Mucosa of rectum (tissue), 2 donors: ENCODE results near the gene TEX12.
"Not testable (repeated sequence)": the region's sequence is repeated elsewhere in the genome, so short reads cannot be mapped to it uniquely, and the experiment has no call there.

Experiments used
- H3K27ac ChIP-seq, 2 donors: one replicate each; pipeline ENCODE4 v1.7.0; 2013; ENCODE audit warnings: inconsistent platforms in 2 of 2, low read depth in 2 of 2, low read length in 2 of 2
- H3K27me3 ChIP-seq, 2 donors: one replicate each; pipeline ENCODE4 v1.7.0; 2013; ENCODE audit warnings: low read length in 2 of 2; ENCODE audit not compliant: control insufficient read depth in 2 of 2, insufficient read depth in 2 of 2
- H3K36me3 ChIP-seq, 2 donors: one replicate each; pipeline ENCODE4 v1.7.0; 2013; ENCODE audit warnings: low read length in 2 of 2; ENCODE audit not compliant: control insufficient read depth in 2 of 2, insufficient read depth in 2 of 2
- H3K4me1 ChIP-seq, 2 donors: one replicate each; pipeline ENCODE4 v1.7.0; 2013; ENCODE audit warnings: low read length in 2 of 2, mild to moderate bottlenecking in 1 of 2; ENCODE audit not compliant: control insufficient read depth in 2 of 2, insufficient read depth in 2 of 2
- H3K4me3 ChIP-seq, 2 donors: one replicate each; pipeline ENCODE4 v1.7.0; 2013; ENCODE audit warnings: low read length in 2 of 2
- H3K9ac ChIP-seq, 2 donors: one replicate each; pipeline ENCODE4 v1.7.0; 2013; ENCODE audit warnings: low read length in 2 of 2, low read depth in 1 of 2, mild to moderate bottlenecking in 1 of 2
- H3K9me3 ChIP-seq, 2 donors: one replicate each; pipeline ENCODE4 v1.7.0; 2013; ENCODE audit warnings: low read length in 2 of 2; ENCODE audit not compliant: control insufficient read depth in 2 of 2
- donor health status: healthy.
- donor health status: Normal muscosa, but diverticular disease.

The TEX12 gene

GRCh38 chr11:112178428-112178827 lies 11.3 kb downstream of the TEX12 start:
- Histone ChIP-seq H3K27me3 (peaks cover 0 to 3% of the 10 kb centered on the region in 2 donors), H3K9ac (no peak overlapping the region), H3K36me3 (no peaks in the 10 kb centered on the region), H3K4me1 (peaks cover 6% of the 10 kb centered on the region in 2 donors), H3K9me3 (no peaks in the 10 kb centered on the region), H3K4me3 (no peak overlapping the region), H3K27ac (no peak overlapping the region)

- Histone ChIP-seq H3K9ac (no peak overlapping the region), H3K36me3 (no peaks in the 10 kb centered on the region), H3K4me3 (no peak overlapping the region), H3K9me3 (no peaks in the 10 kb centered on the region), H3K27ac (no peak overlapping the region), H3K27me3 (peaks cover 0 to 3% of the 10 kb centered on the region in 2 donors), H3K4me1 (peaks cover 6% of the 10 kb centered on the region in 2 donors)
Observed at GRCh38 chr11:112178936-112179335, 11.8 kb downstream of the TEX12 start.

- no peaks in the 10 kb centered on the region for H3K36me3 ChIP-seq
- H3K9me3 ChIP-seq: no peaks in the 10 kb centered on the region
- no peak overlapping the region for H3K9ac ChIP-seq
- H3K27me3 ChIP-seq: peaks cover 0 to 3% of the 10 kb centered on the region in 2 donors
- H3K27ac ChIP-seq: no peak overlapping the region
- no peak overlapping the region for H3K4me3 ChIP-seq
- H3K4me1 ChIP-seq: peaks cover 6% of the 10 kb centered on the region in 2 donors
Observed at GRCh38 chr11:112179601-112180000, 12.4 kb downstream of the TEX12 start.

- no peak overlapping the region for H3K27ac ChIP-seq
- no peaks in the 10 kb centered on the region for H3K4me1 ChIP-seq
Observed at GRCh38 chr11:112182867-112183266, 15.7 kb downstream of the TEX12 start.

GRCh38 chr11:112185883-112186282 lies 18.7 kb downstream of the TEX12 start:
- no peaks in the 10 kb centered on the region for H3K9me3 ChIP-seq

More at GRCh38 chr11:112182867-112183266, 15.7 kb downstream of the TEX12 start:
- no peaks in the 10 kb centered on the region for H3K9me3 ChIP-seq
- H3K4me3 ChIP-seq: no peak overlapping the region
- H3K36me3 ChIP-seq: no peaks in the 10 kb centered on the region
- no peaks in the 10 kb centered on the region for H3K27me3 ChIP-seq
- H3K9ac ChIP-seq: no peak overlapping the region

GRCh38 chr11:112186304-112186703 lies 19.1 kb downstream of the TEX12 start:
- no peaks in the 10 kb centered on the region for H3K9me3 ChIP-seq
- no peak overlapping the region for H3K27ac ChIP-seq
- no peak overlapping the region for H3K9ac ChIP-seq
- no peak overlapping the region for H3K4me3 ChIP-seq
- H3K4me1 ChIP-seq: no peaks in the 10 kb centered on the region
- no peaks in the 10 kb centered on the region for H3K36me3 ChIP-seq
- no peaks in the 10 kb centered on the region for H3K27me3 ChIP-seq

More at GRCh38 chr11:112185883-112186282, 18.7 kb downstream of the TEX12 start:
- no peaks in the 10 kb centered on the region for H3K4me1 ChIP-seq
- H3K36me3 ChIP-seq: no peaks in the 10 kb centered on the region
- no peak overlapping the region for H3K4me3 ChIP-seq
- H3K27me3 ChIP-seq: no peaks in the 10 kb centered on the region
- no peak overlapping the region for H3K9ac ChIP-seq
- H3K27ac ChIP-seq: no peak overlapping the region

- H3K9me3 ChIP-seq, H3K4me3 ChIP-seq, H3K9ac ChIP-seq, H3K36me3 ChIP-seq, H3K27me3 ChIP-seq, H3K27ac ChIP-seq, H3K4me1 ChIP-seq: not testable (repeated sequence)
Observed at GRCh38 chr11:112195113-112195512, 27.9 kb downstream of the TEX12 start.

GRCh38 chr11:112195951-112196351 lies 28.8 kb downstream of the TEX12 start:
- Histone ChIP-seq H3K4me3 (no peak overlapping the region), H3K9ac (no peak overlapping the region), H3K27me3 (no peaks in the 10 kb centered on the region), H3K4me1 (no peaks in the 10 kb centered on the region), H3K9me3 (no peaks in the 10 kb centered on the region), H3K36me3 (no peaks in the 10 kb centered on the region), H3K27ac (no peak overlapping the region)

- Histone ChIP-seq H3K4me1 (no peaks in the 10 kb centered on the region), H3K9me3 (no peaks in the 10 kb centered on the region), H3K4me3 (no peak overlapping the region), H3K36me3 (no peaks in the 10 kb centered on the region), H3K27ac (no peak overlapping the region), H3K27me3 (no peaks in the 10 kb centered on the region), H3K9ac (no peak overlapping the region)
Observed at GRCh38 chr11:112196519-112197087, 29.4 kb downstream of the TEX12 start.

GRCh38 chr11:112199101-112199500 lies 31.9 kb downstream of the TEX12 start:
- H3K4me1 ChIP-seq, H3K9ac ChIP-seq, H3K27me3 ChIP-seq, H3K4me3 ChIP-seq, H3K9me3 ChIP-seq, H3K36me3 ChIP-seq, H3K27ac ChIP-seq: not testable (repeated sequence)

- H3K9ac ChIP-seq: no peak overlapping the region
- no peak overlapping the region for H3K4me3 ChIP-seq
- H3K4me1 ChIP-seq: no peaks in the 10 kb centered on the region
- no peak overlapping the region for H3K27ac ChIP-seq
- no peaks in the 10 kb centered on the region for H3K36me3 ChIP-seq
- no peaks in the 10 kb centered on the region for H3K27me3 ChIP-seq
- no peaks in the 10 kb centered on the region for H3K9me3 ChIP-seq
Observed at GRCh38 chr11:112200252-112200651, 33.1 kb downstream of the TEX12 start.
